ENCODE data around the gene ALKBH1.
"Not testable (repeated sequence)": the region's sequence is repeated elsewhere in the genome, so short reads cannot be mapped to it uniquely, and the experiment has no call there.

Gene ALKBH1, protein sequence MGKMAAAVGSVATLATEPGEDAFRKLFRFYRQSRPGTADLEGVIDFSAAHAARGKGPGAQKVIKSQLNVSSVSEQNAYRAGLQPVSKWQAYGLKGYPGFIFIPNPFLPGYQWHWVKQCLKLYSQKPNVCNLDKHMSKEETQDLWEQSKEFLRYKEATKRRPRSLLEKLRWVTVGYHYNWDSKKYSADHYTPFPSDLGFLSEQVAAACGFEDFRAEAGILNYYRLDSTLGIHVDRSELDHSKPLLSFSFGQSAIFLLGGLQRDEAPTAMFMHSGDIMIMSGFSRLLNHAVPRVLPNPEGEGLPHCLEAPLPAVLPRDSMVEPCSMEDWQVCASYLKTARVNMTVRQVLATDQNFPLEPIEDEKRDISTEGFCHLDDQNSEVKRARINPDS

GRCh38 chr14:77707724-77708408 is at the start of gene ALKBH1, which contains the start of gene SLIRP:
TSS of gene ALKBH1 (minus strand) at chr14:77708023. CDS start at chr14:77708004, 19 bp downstream.
TSS of gene SLIRP (plus strand) at chr14:77708103. CDS start at chr14:77708112, 9 bp downstream.
- peak; percentile 68 to 87 for DNase-seq

GRCh38 chr14:77752799-77753516 is 45.1 kb upstream of the ALKBH1 start:
- DNase-seq: no peak

GRCh38 chr14:77752266-77752665 is 44.4 kb upstream of the ALKBH1 start:
- DNase-seq: no peak

GRCh38 chr14:77747425-77747824 is 39.6 kb upstream of the ALKBH1 start:
- DNase-seq: not testable (repeated sequence)

DNA sequence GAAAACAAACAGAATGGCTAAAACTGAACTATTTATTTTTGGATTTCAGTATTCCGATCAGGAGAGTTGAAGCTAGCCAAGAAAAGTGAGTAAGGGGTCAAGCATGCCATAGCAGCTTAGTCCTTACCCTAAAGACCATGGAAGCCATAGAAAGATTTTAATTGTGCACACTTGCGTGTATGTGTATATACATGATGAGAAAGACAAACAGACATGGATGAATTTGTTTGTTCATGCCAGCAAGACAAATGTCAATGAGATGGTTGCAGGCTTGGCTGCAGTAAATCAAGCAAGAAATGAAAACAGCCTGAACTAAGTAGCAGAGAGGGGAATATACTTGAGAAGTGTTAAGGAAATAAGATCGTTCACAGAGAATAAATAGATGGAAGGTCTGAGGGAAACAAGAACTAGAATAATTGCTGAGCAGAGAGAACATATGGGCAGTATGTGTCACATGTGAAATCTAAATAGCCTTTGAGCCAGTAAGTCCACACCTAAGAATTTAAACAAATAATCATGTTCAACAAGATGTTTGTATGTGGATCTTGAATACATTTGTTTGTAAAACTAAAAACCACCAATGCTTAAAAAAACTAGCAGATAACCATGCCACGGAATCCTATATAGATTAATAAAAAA is 38.4 kb upstream of the ALKBH1 start:
- DNase-seq: no peak

DNA sequence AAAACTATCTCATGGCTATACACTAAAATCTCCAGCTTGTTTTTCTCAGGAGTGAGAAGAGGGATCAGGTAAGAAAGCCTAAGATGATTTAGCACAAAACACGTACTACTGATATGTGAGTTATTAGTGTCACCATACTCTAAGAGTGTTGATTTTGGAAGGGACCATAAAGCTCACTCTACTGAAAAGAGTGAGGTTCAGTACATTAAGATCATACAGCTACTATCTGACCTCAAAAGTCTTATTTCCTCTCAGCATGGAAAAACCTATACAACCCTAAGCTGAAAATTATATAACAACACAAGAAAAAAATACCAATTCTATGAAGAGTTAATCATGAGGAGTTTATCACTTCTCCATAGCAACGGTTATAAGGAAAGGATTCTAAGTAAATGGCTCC is 33.6 kb upstream of the ALKBH1 start:
- no peak for DNase-seq

DNA sequence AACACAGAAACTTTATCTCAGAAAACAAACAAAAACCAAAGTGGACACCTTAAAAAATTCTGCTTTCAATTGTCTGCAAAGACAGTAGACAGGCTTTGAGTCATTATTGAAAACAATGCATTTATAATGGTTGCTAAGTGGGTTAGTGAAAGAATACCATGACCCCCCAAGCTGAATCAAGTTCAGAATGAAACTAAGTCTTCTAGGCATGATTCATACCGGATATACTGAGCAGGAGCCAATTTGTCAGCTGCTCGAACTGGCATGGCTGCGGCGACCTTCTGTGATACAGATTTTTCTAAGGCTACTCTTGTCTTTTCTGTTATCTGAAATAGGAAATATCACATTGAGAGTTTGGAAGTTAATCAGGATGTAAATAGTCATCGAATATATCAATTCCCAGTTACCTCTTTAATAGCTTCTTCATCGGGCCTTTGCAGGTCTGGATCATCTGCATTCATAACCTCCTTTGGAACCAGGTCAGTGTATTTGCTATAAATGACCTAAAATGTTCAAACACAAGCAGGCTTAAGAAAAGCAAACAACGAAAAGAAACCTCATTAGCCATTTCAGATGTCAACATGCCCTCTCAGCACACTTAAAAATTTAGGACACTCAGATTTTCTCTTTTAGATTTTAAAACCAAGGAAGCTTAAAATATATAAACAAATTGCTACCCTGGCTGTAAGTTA is 30.9 kb upstream of the ALKBH1 start:
- no peak for DNase-seq

- no peak for DNase-seq
Measured at GRCh38 chr14:77730976-77731497, 23.2 kb upstream of the ALKBH1 start.

DNA sequence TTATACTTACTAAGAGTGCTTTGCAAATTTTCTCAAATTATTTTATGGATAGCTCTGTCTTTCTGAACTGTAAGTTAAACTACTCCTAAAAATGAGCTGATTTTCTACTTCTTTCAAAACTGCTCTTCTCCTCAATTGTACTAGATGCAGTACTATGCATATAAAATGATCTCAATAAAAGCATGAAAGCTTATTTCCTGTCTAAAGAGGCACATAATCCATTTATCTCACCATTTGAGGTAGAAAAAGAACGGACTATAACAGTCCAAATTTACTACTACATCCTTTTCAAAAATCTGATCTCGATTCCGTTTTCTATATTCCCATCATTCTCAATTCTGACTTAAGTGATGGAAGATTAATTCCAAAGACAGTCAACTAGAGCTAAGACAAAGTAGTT is 14.5 kb upstream of the ALKBH1 start:
- DNase-seq: no peak

DNA sequence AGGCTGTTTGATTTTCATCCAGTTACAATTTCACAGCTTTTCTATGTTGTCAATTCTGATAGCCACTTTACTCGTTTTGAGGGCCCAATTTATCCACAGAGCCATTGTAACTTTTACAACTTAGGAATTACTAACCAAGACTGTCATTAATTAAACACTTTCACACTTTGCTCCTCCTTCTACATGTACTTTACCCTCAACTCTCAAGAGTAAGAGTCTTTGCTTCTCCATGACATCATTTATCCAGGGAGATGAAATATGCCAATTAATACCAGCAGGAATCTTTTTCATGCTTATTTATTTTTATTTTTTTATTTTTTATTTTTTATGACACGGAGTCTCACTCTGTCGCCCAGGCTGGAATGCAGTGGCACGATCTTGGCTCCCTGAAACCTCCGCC is 13.6 kb upstream of the ALKBH1 start:
- no peak for DNase-seq

DNA sequence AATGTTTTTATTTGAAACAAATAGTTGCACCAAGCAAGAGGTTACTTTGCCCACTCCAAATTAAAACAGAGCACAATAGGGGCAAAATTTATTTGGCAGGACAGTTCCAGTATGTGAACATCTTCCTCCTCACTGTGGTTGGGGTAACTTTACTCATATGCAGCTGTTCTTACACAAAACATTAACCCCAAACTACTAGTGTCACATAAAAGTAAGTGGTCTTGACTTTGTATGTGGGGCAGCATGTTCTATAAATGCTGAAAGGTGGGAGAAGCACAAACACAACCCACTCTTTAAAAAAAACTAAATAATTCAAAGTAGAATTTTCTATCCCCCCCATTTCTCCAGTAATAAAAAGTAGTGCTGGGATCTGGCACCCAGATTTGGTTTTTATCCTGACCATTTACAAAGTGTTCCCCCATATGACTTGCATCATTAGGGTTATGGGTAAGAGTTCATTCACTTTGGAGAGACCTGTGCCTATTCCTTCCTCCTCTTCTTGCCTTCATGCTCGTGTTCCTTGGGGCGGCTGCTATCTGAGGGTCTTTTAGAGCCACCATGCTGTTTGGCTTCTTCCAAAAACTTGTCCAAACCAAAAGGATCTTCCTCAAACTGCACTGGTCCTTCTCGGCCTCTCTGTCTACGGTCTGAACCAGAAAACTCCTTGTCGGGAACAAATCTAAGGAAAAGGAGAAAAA is 9.9 kb upstream of the ALKBH1 start:
- no peak for DNase-seq

GRCh38 chr14:77714926-77715325 is 7.1 kb upstream of the ALKBH1 start:
- DNase-seq: no peak

DNA sequence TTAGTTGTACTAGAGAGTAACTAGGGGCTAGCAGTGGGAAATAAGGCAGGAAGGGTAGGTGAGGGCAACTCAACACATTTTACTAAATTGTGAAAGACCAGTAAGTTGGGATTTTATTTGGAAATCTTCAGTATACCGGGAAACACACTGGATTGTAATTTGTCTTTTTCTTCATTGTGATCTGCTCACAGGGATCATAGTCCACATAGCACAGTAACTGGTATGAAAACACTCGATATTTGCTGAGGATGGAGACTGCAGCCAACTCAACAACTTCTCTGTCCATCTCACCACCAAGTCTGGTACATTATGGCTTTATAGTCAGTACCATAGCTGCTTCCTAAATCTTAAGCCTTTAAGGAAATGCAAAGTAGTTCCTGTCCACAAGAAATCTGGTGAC is 2.5 kb upstream of the ALKBH1 start:
- no peak for DNase-seq

- no peak for DNase-seq
Measured at GRCh38 chr14:77709412-77709811, 1.6 kb upstream of the ALKBH1 start.

GRCh38 chr14:77708749-77709148 is 926 bp upstream of the ALKBH1 start:
- no peak for DNase-seq

- DNase-seq: no peak
Measured at GRCh38 chr14:77707355-77707723, 484 bp downstream of the ALKBH1 start.

DNA sequence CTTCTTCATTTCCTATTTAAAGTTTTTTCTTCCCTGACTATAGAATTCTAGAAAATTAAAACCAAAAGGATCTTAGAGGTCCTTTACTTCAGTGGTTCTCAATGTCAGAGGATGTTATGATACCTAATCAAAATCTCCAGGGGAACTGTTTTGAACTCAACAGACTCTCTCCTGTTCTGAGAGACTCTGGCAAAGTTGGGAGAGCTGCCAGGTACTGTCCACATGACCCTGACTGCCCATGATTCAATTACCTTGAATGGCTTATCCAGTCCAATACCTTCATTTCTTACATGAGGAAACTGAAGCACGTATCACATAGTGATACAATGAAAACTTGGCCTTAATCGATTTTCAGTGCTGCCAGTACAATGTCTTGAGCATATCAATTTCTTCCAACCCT is 16.6 kb downstream of the ALKBH1 start:
- no peak for DNase-seq

GRCh38 chr14:77682158-77682553 is 25.7 kb downstream of the ALKBH1 start:
- no peak for DNase-seq

DNA sequence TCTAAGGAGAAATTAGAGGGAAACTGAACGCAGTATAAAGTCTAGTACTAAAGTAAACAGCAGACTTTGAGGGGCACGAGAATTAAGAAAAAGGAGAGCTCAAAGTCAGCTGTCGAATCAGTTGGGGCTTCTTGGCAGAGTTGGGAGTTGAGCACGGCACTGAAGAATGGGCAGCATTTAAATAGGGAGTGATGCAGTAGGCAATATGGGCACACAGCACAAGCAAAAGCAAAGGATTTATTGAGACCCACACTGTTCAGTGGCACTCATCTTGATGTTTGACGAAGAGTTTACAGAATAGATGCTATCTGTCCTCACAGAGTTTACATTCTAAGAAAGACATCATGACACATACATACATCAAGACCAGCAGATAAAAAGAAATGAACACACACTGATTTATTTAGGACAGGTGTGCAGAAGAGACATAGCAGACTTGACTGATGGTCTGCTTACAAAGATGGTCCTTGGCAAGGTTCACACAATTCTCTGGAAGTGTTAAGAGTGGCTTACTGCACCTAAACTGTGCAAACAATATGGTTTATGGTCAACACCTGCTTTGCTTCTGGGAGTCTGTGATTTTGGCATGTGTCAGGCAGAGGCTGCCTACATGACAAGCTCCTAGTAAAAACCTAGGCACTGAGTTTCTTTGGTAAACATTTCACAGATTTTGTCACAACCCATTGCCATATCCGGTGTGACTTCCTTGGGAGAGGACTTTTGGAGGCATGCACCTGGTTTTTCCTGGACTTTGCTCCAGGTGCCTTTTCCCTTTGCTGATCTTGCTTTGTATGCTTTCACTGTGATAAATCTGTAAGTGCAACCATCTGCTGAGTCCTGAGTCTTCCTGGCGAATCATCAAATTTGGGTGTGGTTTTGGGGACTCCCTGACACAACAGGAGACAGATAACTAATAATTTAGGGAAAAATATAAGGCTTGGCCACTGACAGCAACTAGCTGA is 26.3 kb downstream of the ALKBH1 start:
- DNase-seq: peak in 1 of 2 experiments; percentile 22

DNA sequence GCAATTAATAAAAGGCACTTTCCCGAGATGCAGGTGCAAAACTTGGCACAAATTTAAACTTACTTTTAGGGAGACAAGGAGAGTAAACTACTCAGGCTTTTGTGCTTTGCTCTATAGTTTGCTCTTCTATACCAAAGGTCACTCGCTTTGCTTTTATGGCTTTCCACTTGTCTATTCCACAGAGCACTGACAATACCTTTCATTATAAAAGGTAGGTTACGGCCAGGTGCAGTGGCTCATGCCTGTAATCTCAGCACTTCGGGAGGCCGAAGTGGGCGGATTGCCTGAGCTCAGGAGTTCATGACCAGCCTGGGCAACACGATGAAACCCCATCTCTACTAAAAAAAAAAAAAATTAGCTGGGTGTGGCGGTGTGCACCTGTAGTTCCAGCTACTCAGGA is 32.9 kb downstream of the ALKBH1 start:
- no peak for DNase-seq
